ENCODE data around the gene MED4.
"Not testable (repeated sequence)": the region's sequence is repeated elsewhere in the genome, so short reads cannot be mapped to it uniquely, and the experiment has no call there.

MED4 gene

DNA sequence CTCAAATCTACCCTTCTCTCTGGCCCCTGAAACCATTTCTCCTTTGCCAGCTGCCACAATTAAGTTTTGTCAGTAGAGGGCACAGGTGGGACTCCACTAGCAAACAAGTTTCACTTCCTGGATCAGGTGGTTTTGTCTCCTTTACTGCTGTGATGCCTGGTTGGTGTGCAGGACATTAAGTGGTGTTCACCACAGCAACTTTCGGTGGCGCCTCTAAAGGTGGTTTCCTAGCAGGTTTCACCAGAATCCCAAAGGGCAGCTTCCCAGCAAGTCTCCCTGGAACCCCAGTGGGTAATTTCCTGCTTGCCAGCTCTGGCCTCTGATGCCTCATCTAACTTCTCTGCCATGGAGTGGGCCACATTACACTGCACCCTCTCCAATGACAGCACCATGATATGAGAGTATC is 16.6 kb downstream of the MED4 start:
- no peak overlapping the region for H3K9ac ChIP-seq (ENCODE audit: low read length)
- H3K27ac ChIP-seq (ENCODE audit: low read depth, low read length): no peak overlapping the region
- no peaks in the 10 kb centered on the region for H3K27me3 ChIP-seq (ENCODE audit: control insufficient read depth, insufficient read depth, low read length)
- H3K36me3 ChIP-seq (ENCODE audit: control insufficient read depth, insufficient read depth, low read length): peaks cover 25% of the 10 kb centered on the region
- no peak overlapping the region for H3K4me3 ChIP-seq (ENCODE audit: low read length)
- H3K4me1 ChIP-seq (ENCODE audit: control insufficient read depth, insufficient read depth, low read length): no peaks in the 10 kb centered on the region

DNA sequence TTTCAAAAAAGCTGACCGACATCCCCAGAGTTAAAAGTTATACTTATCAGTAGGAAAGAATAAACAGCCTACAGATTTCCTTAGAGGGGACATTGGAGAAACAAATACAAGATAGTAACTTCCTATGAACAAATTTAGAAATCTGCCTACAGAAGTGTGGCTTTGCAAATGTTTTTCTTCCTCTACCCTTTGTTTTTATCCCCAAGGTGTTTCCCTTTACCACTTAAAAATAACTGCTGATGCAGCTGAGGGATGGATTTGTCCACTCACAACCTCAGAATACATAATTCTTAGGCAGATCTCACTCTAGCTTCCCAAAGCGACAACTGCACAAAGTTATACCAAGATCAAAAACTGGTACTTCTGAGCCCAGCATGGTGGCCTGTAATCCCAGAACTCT is 20.9 kb downstream of the MED4 start:
- Histone ChIP-seq H3K9ac (ENCODE audit: low read length) (no peak overlapping the region), H3K36me3 (ENCODE audit: control insufficient read depth, insufficient read depth, low read length) (peaks cover 20% of the 10 kb centered on the region), H3K27ac (ENCODE audit: low read depth, low read length) (no peak overlapping the region), H3K4me1 (ENCODE audit: control insufficient read depth, insufficient read depth, low read length) (no peaks in the 10 kb centered on the region), H3K27me3 (ENCODE audit: control insufficient read depth, insufficient read depth, low read length) (no peaks in the 10 kb centered on the region), H3K4me3 (ENCODE audit: low read length) (no peak overlapping the region)

DNA sequence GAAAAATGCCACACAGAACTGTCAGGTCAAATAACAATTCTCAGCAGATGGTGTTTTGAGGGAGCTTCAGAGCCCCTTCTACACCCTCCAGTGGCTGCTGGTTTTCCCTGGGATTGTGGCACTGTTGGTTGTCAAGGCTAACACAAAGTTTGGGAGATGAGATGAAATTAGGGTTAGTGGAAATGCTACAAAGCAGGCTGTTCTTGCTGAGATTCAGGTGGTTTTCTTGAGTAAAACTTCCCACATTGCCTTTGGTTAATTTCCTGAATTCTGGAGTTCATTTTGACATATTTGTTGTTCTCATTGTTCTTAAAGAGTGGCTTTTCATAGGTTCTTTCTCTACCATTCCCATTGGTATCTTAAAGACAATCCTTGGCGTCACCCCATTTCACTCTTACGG is 22.1 kb downstream of the MED4 start:
- no peaks in the 10 kb centered on the region for H3K27me3 ChIP-seq (ENCODE audit: control insufficient read depth, insufficient read depth, low read length)
- H3K4me1 ChIP-seq (ENCODE audit: control insufficient read depth, insufficient read depth, low read length): no peaks in the 10 kb centered on the region
- peaks cover 12% of the 10 kb centered on the region for H3K36me3 ChIP-seq (ENCODE audit: control insufficient read depth, insufficient read depth, low read length)
- H3K9ac ChIP-seq (ENCODE audit: low read length): no peak overlapping the region
- no peak overlapping the region for H3K27ac ChIP-seq (ENCODE audit: low read depth, low read length)
- H3K4me3 ChIP-seq (ENCODE audit: low read length): no peak overlapping the region

DNA sequence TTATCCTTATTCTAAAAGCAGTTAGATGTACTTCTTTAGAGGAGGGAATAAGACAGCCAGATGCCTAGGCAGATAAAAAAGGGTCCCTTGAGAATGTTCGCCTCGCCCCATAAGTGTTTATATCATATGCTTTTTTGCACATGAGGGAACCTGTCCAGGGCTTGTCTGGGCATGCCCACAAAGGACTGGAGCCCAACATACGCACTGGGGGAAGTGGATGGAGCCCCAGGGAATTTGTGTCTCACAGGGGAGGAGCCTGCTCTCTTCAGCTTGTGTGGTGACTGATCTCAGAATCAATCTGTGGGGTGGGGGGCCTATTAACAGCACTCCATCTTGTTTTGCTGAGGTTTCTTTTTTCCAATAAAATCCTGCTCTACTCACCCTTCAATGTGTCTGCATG is 22.6 kb downstream of the MED4 start:
- Histone ChIP-seq H3K4me3 (ENCODE audit: low read length) (no peak overlapping the region), H3K9ac (ENCODE audit: low read length) (no peak overlapping the region), H3K36me3 (ENCODE audit: control insufficient read depth, insufficient read depth, low read length) (peaks cover 11% of the 10 kb centered on the region), H3K27me3 (ENCODE audit: control insufficient read depth, insufficient read depth, low read length) (no peaks in the 10 kb centered on the region), H3K27ac (ENCODE audit: low read depth, low read length) (no peak overlapping the region), H3K4me1 (ENCODE audit: control insufficient read depth, insufficient read depth, low read length) (no peaks in the 10 kb centered on the region)

DNA sequence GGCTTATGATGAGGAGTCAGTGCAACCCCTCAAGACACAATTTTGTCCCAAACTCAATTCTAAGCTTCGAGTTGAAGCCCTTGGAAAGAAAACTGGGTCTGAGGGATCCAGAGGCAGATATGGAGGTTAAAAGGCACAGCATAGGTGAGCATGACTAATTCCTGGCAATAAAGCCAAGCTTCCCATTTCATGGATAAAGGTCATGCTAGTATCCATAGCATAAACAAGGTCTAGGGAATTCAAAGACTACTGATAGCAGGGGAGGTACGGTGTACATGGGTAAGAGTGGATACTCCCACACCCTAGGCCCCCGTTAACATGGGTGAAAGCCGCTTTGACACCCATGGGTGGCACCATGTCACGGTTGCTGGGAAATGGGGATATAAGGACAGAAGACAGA is 24.0 kb downstream of the MED4 start:
- H3K27ac ChIP-seq (ENCODE audit: low read depth, low read length): no peak overlapping the region
- peaks cover 14% of the 10 kb centered on the region for H3K36me3 ChIP-seq (ENCODE audit: control insufficient read depth, insufficient read depth, low read length)
- no peak overlapping the region for H3K4me3 ChIP-seq (ENCODE audit: low read length)
- no peaks in the 10 kb centered on the region for H3K27me3 ChIP-seq (ENCODE audit: control insufficient read depth, insufficient read depth, low read length)
- no peak overlapping the region for H3K9ac ChIP-seq (ENCODE audit: low read length)
- no peaks in the 10 kb centered on the region for H3K4me1 ChIP-seq (ENCODE audit: control insufficient read depth, insufficient read depth, low read length)

DNA sequence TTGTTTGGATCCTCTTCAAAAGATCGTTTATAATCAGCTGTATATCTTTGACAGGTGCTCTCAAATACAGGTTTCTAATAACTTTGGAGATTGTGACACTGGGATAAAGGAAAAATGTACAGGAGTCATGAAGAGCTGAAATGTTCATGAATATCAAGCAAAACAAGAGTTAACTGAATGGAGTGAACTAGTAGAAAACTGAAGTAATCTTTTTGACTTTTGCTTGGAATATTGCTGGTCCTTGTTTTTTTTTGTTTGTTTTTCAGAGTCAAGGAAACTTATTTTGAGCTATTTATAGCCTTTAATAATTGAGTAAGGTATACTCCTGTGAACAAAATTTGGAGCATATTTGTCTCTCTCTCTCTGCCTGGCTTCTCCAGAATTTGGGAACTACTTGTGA is 25.3 kb downstream of the MED4 start:
- H3K27me3 ChIP-seq (ENCODE audit: control insufficient read depth, insufficient read depth, low read length): no peaks in the 10 kb centered on the region
- no peak overlapping the region for H3K4me3 ChIP-seq (ENCODE audit: low read length)
- no peak overlapping the region for H3K9ac ChIP-seq (ENCODE audit: low read length)
- H3K4me1 ChIP-seq (ENCODE audit: control insufficient read depth, insufficient read depth, low read length): no peaks in the 10 kb centered on the region
- H3K36me3 ChIP-seq (ENCODE audit: control insufficient read depth, insufficient read depth, low read length): peaks cover 14% of the 10 kb centered on the region
- H3K27ac ChIP-seq (ENCODE audit: low read depth, low read length): no peak overlapping the region

GRCh38 chr13:48068952-48069351 is 26.0 kb downstream of the MED4 start:
- H3K4me1 ChIP-seq (ENCODE audit: control insufficient read depth, insufficient read depth, low read length): no peaks in the 10 kb centered on the region
- H3K9ac ChIP-seq (ENCODE audit: low read length): no peak overlapping the region
- no peak overlapping the region for H3K27ac ChIP-seq (ENCODE audit: low read depth, low read length)
- peaks cover 11% of the 10 kb centered on the region for H3K36me3 ChIP-seq (ENCODE audit: control insufficient read depth, insufficient read depth, low read length)
- H3K27me3 ChIP-seq (ENCODE audit: control insufficient read depth, insufficient read depth, low read length): no peaks in the 10 kb centered on the region
- no peak overlapping the region for H3K4me3 ChIP-seq (ENCODE audit: low read length)

DNA sequence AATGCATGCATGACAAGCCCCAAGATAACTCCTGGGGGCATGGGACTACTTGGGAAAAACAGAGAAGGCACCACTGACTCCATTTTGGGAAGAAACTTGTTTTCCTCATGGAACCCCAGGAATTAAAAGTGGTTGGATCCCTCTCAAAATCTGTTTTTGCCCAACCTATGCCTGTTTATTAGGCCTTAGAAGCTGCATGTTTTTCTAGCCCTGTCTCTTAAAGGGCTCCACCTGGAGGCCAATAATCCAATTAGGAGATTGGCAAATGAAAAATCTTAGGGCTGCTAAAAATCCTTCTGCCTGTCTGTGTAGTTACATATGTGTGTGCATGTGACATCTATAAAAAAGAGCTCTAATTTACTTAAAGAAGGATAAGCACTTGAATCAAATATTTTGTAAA is 26.9 kb downstream of the MED4 start:
- Histone ChIP-seq H3K36me3 (ENCODE audit: control insufficient read depth, insufficient read depth, low read length) (peaks cover 11% of the 10 kb centered on the region), H3K9ac (ENCODE audit: low read length) (no peak overlapping the region)

DNA sequence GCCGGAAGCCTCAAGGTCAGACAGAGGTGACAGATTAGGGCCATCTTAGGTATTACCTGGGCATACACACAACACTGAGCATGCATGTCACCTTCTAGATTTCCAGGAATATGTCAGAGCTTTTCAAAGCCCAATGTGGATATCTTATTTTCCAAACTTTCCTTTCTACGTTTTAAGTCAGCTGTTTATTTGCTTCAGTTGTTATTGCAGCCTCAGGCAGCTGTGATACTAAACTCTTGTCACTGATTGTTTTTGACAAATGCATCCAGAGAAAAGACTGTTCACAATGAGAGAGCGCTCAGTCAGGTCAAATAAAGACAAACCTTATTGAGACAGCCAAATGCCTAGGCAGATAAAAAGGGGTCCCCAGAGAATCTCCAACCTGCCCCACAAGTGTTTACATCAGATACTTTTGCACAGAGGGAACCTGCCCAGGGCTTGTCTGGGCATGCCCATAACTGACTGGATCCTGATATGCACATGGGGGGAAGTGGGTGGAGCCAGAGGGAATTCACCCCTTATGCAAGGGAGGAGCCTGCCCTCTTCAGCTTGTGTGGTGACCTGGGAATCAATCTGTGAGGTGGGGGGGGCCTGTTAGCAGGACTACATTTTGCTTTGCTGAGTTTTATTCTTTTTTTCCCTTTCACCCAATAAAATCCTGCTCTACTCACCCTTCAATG is 28.5 kb downstream of the MED4 start:
- Histone ChIP-seq H3K27me3 (ENCODE audit: control insufficient read depth, insufficient read depth, low read length) (no peaks in the 10 kb centered on the region), H3K4me1 (ENCODE audit: control insufficient read depth, insufficient read depth, low read length) (no peaks in the 10 kb centered on the region), H3K9ac (ENCODE audit: low read length) (no peak overlapping the region), H3K4me3 (ENCODE audit: low read length) (no peak overlapping the region), H3K36me3 (ENCODE audit: control insufficient read depth, insufficient read depth, low read length) (peaks cover 3% of the 10 kb centered on the region), H3K27ac (ENCODE audit: low read depth, low read length) (no peak overlapping the region)

More for the DNA sequence above, 26.9 kb downstream of the MED4 start:
- Histone ChIP-seq H3K4me1 (ENCODE audit: control insufficient read depth, insufficient read depth, low read length) (no peaks in the 10 kb centered on the region), H3K27ac (ENCODE audit: low read depth, low read length) (no peak overlapping the region), H3K4me3 (ENCODE audit: low read length) (no peak overlapping the region), H3K27me3 (ENCODE audit: control insufficient read depth, insufficient read depth, low read length) (no peaks in the 10 kb centered on the region)

DNA sequence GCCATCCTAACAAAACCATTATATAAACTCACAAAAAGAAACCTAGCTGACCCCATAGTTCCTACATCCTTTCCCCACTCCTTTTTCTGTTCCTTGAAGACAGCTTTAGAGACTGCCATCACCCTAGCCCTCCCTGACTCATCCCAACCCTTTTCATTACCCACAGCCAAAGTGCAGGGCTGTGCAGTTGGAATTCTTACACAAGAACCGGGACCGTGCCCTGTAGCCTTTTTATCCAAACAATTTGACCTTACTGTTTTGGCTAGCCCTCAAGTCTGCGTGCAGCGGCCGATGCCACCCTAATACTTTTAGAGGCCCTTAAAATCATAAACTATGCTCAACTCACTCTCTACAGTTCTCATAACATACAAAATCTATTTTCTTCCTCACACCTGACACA is 35.0 kb downstream of the MED4 start:
- H3K9ac ChIP-seq (ENCODE audit: low read length); H3K36me3 ChIP-seq (ENCODE audit: control insufficient read depth, insufficient read depth, low read length); H3K27me3 ChIP-seq (ENCODE audit: control insufficient read depth, insufficient read depth, low read length); H3K27ac ChIP-seq (ENCODE audit: low read depth, low read length); H3K4me3 ChIP-seq (ENCODE audit: low read length); H3K4me1 ChIP-seq (ENCODE audit: control insufficient read depth, insufficient read depth, low read length): not testable (repeated sequence)

DNA sequence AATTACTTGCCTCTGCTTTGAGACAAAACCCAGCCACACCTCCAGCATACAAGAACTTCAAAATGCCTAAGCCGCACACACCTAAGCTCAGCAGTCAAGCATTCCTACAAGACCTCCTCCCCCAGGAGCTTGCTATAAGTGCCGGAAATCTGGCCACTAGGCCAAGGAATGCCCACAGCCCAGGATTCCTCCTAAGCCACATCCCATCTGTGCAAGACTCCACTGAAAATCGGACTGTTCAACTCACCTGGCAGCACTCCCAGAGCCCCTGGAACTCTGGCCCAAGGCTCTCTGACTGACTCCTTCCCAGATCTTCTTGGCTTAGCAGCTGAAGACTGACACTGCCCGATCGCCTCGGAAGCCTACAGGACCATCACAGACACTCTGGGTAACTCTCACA is 36.4 kb downstream of the MED4 start:
- not testable (repeated sequence) for H3K4me1 ChIP-seq (ENCODE audit: control insufficient read depth, insufficient read depth, low read length); H3K36me3 ChIP-seq (ENCODE audit: control insufficient read depth, insufficient read depth, low read length); H3K9ac ChIP-seq (ENCODE audit: low read length)

GRCh38 chr13:48055712-48056111 is 39.2 kb downstream of the MED4 start:
- Histone ChIP-seq H3K9ac (ENCODE audit: low read length) (no peak overlapping the region), H3K4me1 (ENCODE audit: control insufficient read depth, insufficient read depth, low read length) (no peaks in the 10 kb centered on the region), H3K27ac (ENCODE audit: low read depth, low read length) (no peak overlapping the region), H3K36me3 (ENCODE audit: control insufficient read depth, insufficient read depth, low read length) (peaks cover 13% of the 10 kb centered on the region), H3K27me3 (ENCODE audit: control insufficient read depth, insufficient read depth, low read length) (no peaks in the 10 kb centered on the region), H3K4me3 (ENCODE audit: low read length) (no peak overlapping the region)

More for the DNA sequence above, 36.4 kb downstream of the MED4 start:
- H3K4me3 ChIP-seq (ENCODE audit: low read length); H3K27ac ChIP-seq (ENCODE audit: low read depth, low read length); H3K27me3 ChIP-seq (ENCODE audit: control insufficient read depth, insufficient read depth, low read length): not testable (repeated sequence)

- Histone ChIP-seq H3K27ac (ENCODE audit: low read depth, low read length) (no peak overlapping the region), H3K9ac (ENCODE audit: low read length) (no peak overlapping the region), H3K4me1 (ENCODE audit: control insufficient read depth, insufficient read depth, low read length) (no peaks in the 10 kb centered on the region), H3K27me3 (ENCODE audit: control insufficient read depth, insufficient read depth, low read length) (no peaks in the 10 kb centered on the region), H3K4me3 (ENCODE audit: low read length) (no peak overlapping the region), H3K36me3 (ENCODE audit: control insufficient read depth, insufficient read depth, low read length) (peaks cover 16% of the 10 kb centered on the region)
Measured at GRCh38 chr13:48054601-48055000, 40.3 kb downstream of the MED4 start.
